T-helper 9 cell (primary cell): ENCODE measurements around the gene CALML3.
A peak's percentile ranks its signal among the peaks of the same experiment; 100 is the strongest.
"Not testable (repeated sequence)": the region's sequence is repeated elsewhere in the genome, so short reads cannot be mapped to it uniquely, and the experiment has no call there.

Source experiments
- DNase-seq: peaks from one replicate; pipeline ENCODE4 v3.0.0-alpha.2; 2020

Gene CALML3

GRCh38 chr10:5559022-5559421, 34.3 kb downstream of the CALML3 start:
- DNase-seq = not testable (repeated sequence)

GRCh38 chr10:5559642-5560141, 34.9 kb downstream of the CALML3 start:
- no peak for DNase-seq

GRCh38 chr10:5560142-5560816, 35.5 kb downstream of the CALML3 start:
- DNase-seq = no peak

- no peak for DNase-seq
These were observed 36.3 kb downstream of the CALML3 start for GRCh38 chr10:5560817-5561703.

- DNase-seq = no peak
These were observed 37.2 kb downstream of the CALML3 start for GRCh38 chr10:5561704-5562645.

GRCh38 chr10:5563321-5563961, 38.7 kb downstream of the CALML3 start:
- no peak for DNase-seq

GRCh38 chr10:5563991-5564536, 39.3 kb downstream of the CALML3 start:
- peak; percentile 20 for DNase-seq

GRCh38 chr10:5564537-5565204, 39.9 kb downstream of the CALML3 start:
- DNase-seq = no peak

GRCh38 chr10:5565205-5565545, 40.4 kb downstream of the CALML3 start:
- DNase-seq = no peak

- DNase-seq = no peak
These were observed 41.2 kb downstream of the CALML3 start for GRCh38 chr10:5565671-5566581.

GRCh38 chr10:5566614-5567013, 41.9 kb downstream of the CALML3 start:
- DNase-seq = no peak

- DNase-seq = no peak
These were observed 42.7 kb downstream of the CALML3 start for GRCh38 chr10:5567477-5567876.

- no peak for DNase-seq
These were observed 44.2 kb downstream of the CALML3 start for GRCh38 chr10:5568984-5569383.

- DNase-seq = no peak
These were observed 44.8 kb downstream of the CALML3 start for GRCh38 chr10:5569568-5569967.

- no peak for DNase-seq
These were observed 45.4 kb downstream of the CALML3 start for GRCh38 chr10:5570007-5570655.

- DNase-seq = no peak
These were observed 46.4 kb downstream of the CALML3 start for GRCh38 chr10:5570979-5571810.

GRCh38 chr10:5571826-5572225, 47.1 kb downstream of the CALML3 start:
- DNase-seq = no peak

GRCh38 chr10:5573319-5573950, 48.7 kb downstream of the CALML3 start:
- no peak for DNase-seq
